Small intestine (tissue), 7 donors: ENCODE results near the gene RHOV. TPM values are rescaled to one million over a fixed set of nuclear protein-coding genes. Genes with fewer than 3 reads are reported as not detected.

Experiments
- DNase-seq, 2 donors: peaks; one replicate each; pipeline versions ENCODE4 v3.0.0 to v3.0.0-alpha.2; 2013
- FAIRE-seq: peaks from 2 replicates; lab custom pipeline; 2012; peaks lifted over from hg19 to GRCh38; lab: Jason Lieb, UNC
- H3K27ac ChIP-seq, 3 donors: one replicate each; pipeline ENCODE4 v1.5.1; 2013; ENCODE audit warnings: low read length in 2 of 3, mild to moderate bottlenecking in 2 of 3, control low read depth in 1 of 3, inconsistent platforms in 1 of 3, low read depth in 1 of 3, moderate library complexity in 1 of 3
- H3K27me3 ChIP-seq, 3 donors: one replicate each; pipeline ENCODE4 v1.6.1; 2013; ENCODE audit warnings: low read length in 3 of 3, inconsistent platforms in 1 of 3; ENCODE audit not compliant: control insufficient read depth in 3 of 3, insufficient read depth in 3 of 3
- H3K36me3 ChIP-seq, 3 donors: one replicate each; pipeline ENCODE4 v1.6.1; 2013; ENCODE audit warnings: low read length in 3 of 3, inconsistent platforms in 1 of 3, low read depth in 1 of 3, mild to moderate bottlenecking in 1 of 3, moderate library complexity in 1 of 3; ENCODE audit not compliant: control insufficient read depth in 3 of 3, insufficient read depth in 2 of 3
- H3K4me1 ChIP-seq, 3 donors: one replicate each; pipeline ENCODE4 v1.6.1; 2013; ENCODE audit warnings: low read length in 2 of 3, inconsistent platforms in 1 of 3, low read depth in 1 of 3, mild to moderate bottlenecking in 1 of 3, moderate library complexity in 1 of 3; ENCODE audit not compliant: control insufficient read depth in 3 of 3, insufficient read depth in 2 of 3
- H3K4me3 ChIP-seq, 3 donors: one replicate each; pipeline ENCODE4 v1.5.1; 2013; ENCODE audit warnings: low read length in 3 of 3, control low read depth in 1 of 3, inconsistent platforms in 1 of 3, low read depth in 1 of 3, mild to moderate bottlenecking in 1 of 3, moderate library complexity in 1 of 3
- H3K9me3 ChIP-seq, 2 donors: one replicate each; pipeline ENCODE4 v1.6.1; 2013; ENCODE audit warnings: low read depth in 1 of 2, low read length in 1 of 2; ENCODE audit not compliant: control insufficient read depth in 2 of 2, insufficient read depth in 1 of 2
- WGBS, 3 donors: extraction: QIAGEN DNeasy Blood & Tissue Kit; methylation state at CpG; one replicate each; pipeline ENCODE4 v1.1.7; 2013; 5-methylcytosine and 5-hydroxymethylcytosine counted together
- polyA plus RNA-seq, 4 donors: library from polyadenylated mRNA; stranded (reverse) in 3 of 4; unstranded in 1 of 4; fragments of 200-250 nt in 3 of 4; fragments of 120-200 nt in 1 of 4; gene quantifications; one replicate each; pipeline versions ENCODE4 v1.2.1 to v1.2.3, GENCODE V29; 2013
- donor health status: healthy with polysubstance abuse.
- donor health status: control.
- donor health status: control.
- donor health status: Bipolar disorder and iron deficiency.
- donor health status: healthy.

RHOV gene
- polyA plus RNA-seq, 4 donors = 0.67 to 1.9 (median 1.6) TPM

- FAIRE-seq = no peak
Measured at GRCh38 chr15:40826423-40827075, 47.5 kb downstream of the RHOV start.

GRCh38 chr15:40825661-40826422 lies 48.2 kb downstream of the RHOV start:
- FAIRE-seq = no peak
- peak overlapping the region in 1 of 3 donors; percentile 88 for H3K4me3 ChIP-seq
- no peaks in the 10 kb centered on the region for H3K27me3 ChIP-seq
- DNase-seq = peak; percentile 55 to 67
- peak overlapping the region; percentile 43 to 65 (median 63) for H3K27ac ChIP-seq
- 19 to 49% (median 26%) methylated on average over 5 of the region's 5 CpGs for WGBS, 3 donors
- H3K9me3 ChIP-seq = no peaks in the 10 kb centered on the region
- H3K36me3 ChIP-seq = peaks cover 0 to 2% (median 1%) of the 10 kb centered on the region in 3 donors
- H3K4me1 ChIP-seq = peaks cover 0 to 43% (median 0%) of the 10 kb centered on the region in 3 donors

More at GRCh38 chr15:40826423-40827075, 47.5 kb downstream of the RHOV start:
- WGBS, 3 donors = 57 to 76% (median 59%) methylated on average over 4 of the region's 4 CpGs
- DNase-seq = peak in 1 of 2 donors; percentile 43
- Histone ChIP-seq H3K27ac (peak overlapping the region; percentile 11 to 65 (median 63)), H3K9me3 (no peaks in the 10 kb centered on the region), H3K4me1 (peaks cover 0 to 43% (median 0%) of the 10 kb centered on the region in 3 donors), H3K36me3 (peaks cover 0 to 2% (median 2%) of the 10 kb centered on the region in 3 donors), H3K27me3 (no peaks in the 10 kb centered on the region), H3K4me3 (peak overlapping the region in 1 of 3 donors; percentile 88)

- Histone ChIP-seq H3K4me1 (peaks cover 0 to 30% (median 0%) of the 10 kb centered on the region in 3 donors), H3K27ac (peak overlapping the region in 1 of 3 donors; percentile 19), H3K9me3 (no peaks in the 10 kb centered on the region), H3K4me3 (no peak overlapping the region), H3K36me3 (peaks cover 0 to 2% (median 0%) of the 10 kb centered on the region in 3 donors), H3K27me3 (no peaks in the 10 kb centered on the region)
- FAIRE-seq = no peak
- 80 to 82% (median 82%) methylated on average over 1 of the region's 1 CpG for WGBS, 3 donors
- peak in 1 of 2 donors; percentile 57 for DNase-seq
Measured at GRCh38 chr15:40823572-40824343, 50.3 kb downstream of the RHOV start.

Other genes starting within 250 kb of the RHOV start
- gene RAD51, start 179.1 kb downstream of the RHOV start, polyA plus RNA-seq = 1 to 10 TPM in 3 of 4 donors, under 1 TPM in 1; 0.89 to 8.5 (median 5.1) TPM
- gene RMDN3, start 119.0 kb downstream of the RHOV start, polyA plus RNA-seq = 10 to 100 TPM; 36.6 to 80.8 (median 68.2) TPM
- 100 to 1,000 TPM in 3 of 4 donors, 10 to 100 TPM in 1; 96.7 to 222 (median 147) TPM for gene GCHFR, start 110.2 kb downstream of the RHOV start, polyA plus RNA-seq
- gene C15orf62, start 104.3 kb downstream of the RHOV start, polyA plus RNA-seq = 1 to 10 TPM in 1 of 4 donors, under 1 TPM in 2, not detected in 1; 0.88 to 5.1 (median 0.89) TPM
- 10 to 100 TPM; 28.1 to 94.6 (median 44.1) TPM for gene ZFYVE19, start 67.1 kb downstream of the RHOV start, polyA plus RNA-seq
- 10 to 100 TPM; 41.0 to 95.9 (median 59.1) TPM for gene DNAJC17, start 66.8 kb downstream of the RHOV start, polyA plus RNA-seq
- gene PPP1R14D, start 45.5 kb downstream of the RHOV start, polyA plus RNA-seq = 100 to 1,000 TPM in 3 of 4 donors, 10 to 100 TPM in 1; 23.3 to 348 (median 226) TPM
- gene SPINT1, start 30.2 kb downstream of the RHOV start, polyA plus RNA-seq = 100 to 1,000 TPM in 3 of 4 donors, 10 to 100 TPM in 1; 85.0 to 258 (median 187) TPM
- 10 to 100 TPM in 3 of 4 donors, 1 to 10 TPM in 1; 7.6 to 20.2 (median 10.7) TPM for gene VPS18, start 20.2 kb upstream of the RHOV start, polyA plus RNA-seq
- gene DLL4, start 55.1 kb upstream of the RHOV start, polyA plus RNA-seq = 10 to 100 TPM in 2 of 4 donors, 1 to 10 TPM in 1, under 1 TPM in 1; 0.81 to 14.4 (median 7.3) TPM
- 10 to 100 TPM in 1 of 4 donors, 1 to 10 TPM in 2, under 1 TPM in 1; 0.96 to 37.3 (median 5.0) TPM for gene CHAC1, start 79.2 kb upstream of the RHOV start, polyA plus RNA-seq
- gene INO80, start 242.0 kb upstream of the RHOV start, polyA plus RNA-seq = 10 to 100 TPM in 2 of 4 donors, 1 to 10 TPM in 2; 6.9 to 18.7 (median 11.5) TPM